Measurements from ENCODE around the gene ATP13A4.

DNA sequence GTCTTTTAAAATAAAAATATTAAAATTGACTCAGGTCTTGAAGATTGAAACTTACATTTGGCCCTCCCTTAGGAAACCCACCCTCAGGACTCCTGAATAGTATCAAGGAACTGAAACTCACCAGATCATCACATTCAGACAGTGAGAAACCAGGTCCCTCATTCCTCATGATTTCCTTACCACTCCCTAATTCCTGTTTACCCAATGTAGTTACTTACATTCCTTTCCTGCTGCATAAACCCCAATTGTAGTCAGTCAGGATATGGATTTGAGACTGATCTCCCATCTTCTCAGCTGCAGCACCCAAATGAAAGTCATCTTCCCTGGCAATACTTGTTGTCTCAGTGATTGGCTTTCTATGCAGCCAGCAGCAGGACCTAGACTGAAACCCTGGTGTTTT, 8.6 kb downstream of the ATP13A4 start:
- TF ChIP-seq, protein P1, sequence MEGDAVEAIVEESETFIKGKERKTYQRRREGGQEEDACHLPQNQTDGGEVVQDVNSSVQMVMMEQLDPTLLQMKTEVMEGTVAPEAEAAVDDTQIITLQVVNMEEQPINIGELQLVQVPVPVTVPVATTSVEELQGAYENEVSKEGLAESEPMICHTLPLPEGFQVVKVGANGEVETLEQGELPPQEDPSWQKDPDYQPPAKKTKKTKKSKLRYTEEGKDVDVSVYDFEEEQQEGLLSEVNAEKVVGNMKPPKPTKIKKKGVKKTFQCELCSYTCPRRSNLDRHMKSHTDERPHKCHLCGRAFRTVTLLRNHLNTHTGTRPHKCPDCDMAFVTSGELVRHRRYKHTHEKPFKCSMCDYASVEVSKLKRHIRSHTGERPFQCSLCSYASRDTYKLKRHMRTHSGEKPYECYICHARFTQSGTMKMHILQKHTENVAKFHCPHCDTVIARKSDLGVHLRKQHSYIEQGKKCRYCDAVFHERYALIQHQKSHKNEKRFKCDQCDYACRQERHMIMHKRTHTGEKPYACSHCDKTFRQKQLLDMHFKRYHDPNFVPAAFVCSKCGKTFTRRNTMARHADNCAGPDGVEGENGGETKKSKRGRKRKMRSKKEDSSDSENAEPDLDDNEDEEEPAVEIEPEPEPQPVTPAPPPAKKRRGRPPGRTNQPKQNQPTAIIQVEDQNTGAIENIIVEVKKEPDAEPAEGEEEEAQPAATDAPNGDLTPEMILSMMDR (IDR thresholded peaks at IDR 0.05 in 4 of 5, conservative IDR thresholded peaks at IDR 0.05 in 1 of 5), result no peak
- no peak for TF ChIP-seq POLR2A (IDR thresholded peaks at IDR 0.05)

Measured in gastrocnemius medialis (tissue), 4 donors.